Lower lobe of right lung (tissue), 2 donors: ENCODE measurements around the gene FUCA1. TPM values are rescaled to one million over a fixed set of nuclear protein-coding genes. Genes with fewer than 3 reads are reported as not detected.

Experiments used
- ATAC-seq, 2 donors: fragments of 200-7000 bp; cut with Tn5 transposase; one replicate each; pipeline ENCODE4 v1.9.1; 2020 to 2022; ENCODE audit warnings: mild to moderate bottlenecking in 2 of 2, moderate library complexity in 2 of 2
- DNase-seq: peaks from one replicate; pipeline ENCODE4 v3.0.0-alpha.2; 2020
- H3K27ac ChIP-seq: fragments of 200-600 bp; one replicate; pipeline ENCODE4 v1.8.0; 2022
- H3K27me3 ChIP-seq: fragments of 200-600 bp; one replicate; pipeline ENCODE4 v1.8.0; 2022; ENCODE audit warnings: low read depth
- H3K36me3 ChIP-seq: fragments of 200-600 bp; one replicate; pipeline ENCODE4 v1.8.0; 2022; ENCODE audit warnings: mild to moderate bottlenecking
- H3K4me1 ChIP-seq: fragments of 200-600 bp; one replicate; pipeline ENCODE4 v1.8.0; 2022
- H3K4me3 ChIP-seq: fragments of 200-600 bp; one replicate; pipeline ENCODE4 v1.8.0; 2022; ENCODE audit warnings: mild to moderate bottlenecking
- H3K9me3 ChIP-seq: fragments of 200-600 bp; one replicate; pipeline ENCODE4 v1.8.0; 2022
- CTCF ChIP-seq: fragments of 200-600 bp; IDR thresholded peaks from one replicate; pipeline ENCODE4 v1.8.0; 2022; ENCODE audit warnings: antibody characterized with exemption, mild to moderate bottlenecking
- intact Hi-C: fragments of 100-400 bp; cut with DNase I; formaldehyde crosslinking; loops from one replicate; pipeline ENCODE4 v1.11.0; 2022
- total RNA-seq: library from RNA; stranded (reverse); fragmentation: NEBNext Ultra II Directional; extraction: Animal tissue kit (Norgen Biotek cat#: 25700); gene quantifications from one replicate; pipeline ENCODE4 v1.2.1, GENCODE V29; 2021
- donor health status: DM: no; HTN: yes; CAD: no; lungs with severe emphysema.

The FUCA1 gene
- total RNA-seq, 1 donor from 2014 or later: 54.2 TPM

GRCh38 chr1:23798662-23799142 is 69.4 kb downstream of the FUCA1 start:
- ATAC-seq: no peak
- H3K36me3 ChIP-seq: peaks cover 48% of the 10 kb centered on the region
- no peak for TF ChIP-seq CTCF
- H3K4me1 ChIP-seq: peaks cover 34% of the 10 kb centered on the region
- intact Hi-C loops: no loop called here
- no peaks in the 10 kb centered on the region for H3K9me3 ChIP-seq
- DNase-seq: no peak
- no peaks in the 10 kb centered on the region for H3K27me3 ChIP-seq
- peak overlapping the region; percentile 94 for H3K4me3 ChIP-seq
- peak overlapping the region; percentile 99 for H3K27ac ChIP-seq

- Histone ChIP-seq H3K4me1 (peaks cover 43% of the 10 kb centered on the region), H3K4me3 (no peak overlapping the region), H3K27me3 (no peaks in the 10 kb centered on the region), H3K9me3 (no peaks in the 10 kb centered on the region), H3K27ac (no peak overlapping the region), H3K36me3 (peaks cover 55% of the 10 kb centered on the region)
- intact Hi-C loops: no loop called here
- no peak for TF ChIP-seq CTCF
- no peak for DNase-seq
- no peak for ATAC-seq
These were observed 70.3 kb downstream of the FUCA1 start for GRCh38 chr1:23797478-23798448.

GRCh38 chr1:23796466-23797271 is 71.4 kb downstream of the FUCA1 start:
- Histone ChIP-seq H3K4me1 (peaks cover 49% of the 10 kb centered on the region), H3K27ac (no peak overlapping the region), H3K4me3 (no peak overlapping the region), H3K36me3 (peaks cover 48% of the 10 kb centered on the region), H3K9me3 (no peaks in the 10 kb centered on the region), H3K27me3 (no peaks in the 10 kb centered on the region)
- intact Hi-C loops: no loop called here
- ATAC-seq (no peak), DNase-seq (no peak)
- no peak for TF ChIP-seq CTCF

- H3K4me3 ChIP-seq: no peak overlapping the region
- peaks cover 43% of the 10 kb centered on the region for H3K4me1 ChIP-seq
- TF ChIP-seq CTCF: no peak
- intact Hi-C loops: no loop called here
- H3K27me3 ChIP-seq: no peaks in the 10 kb centered on the region
- H3K27ac ChIP-seq: no peak overlapping the region
- no peak for DNase-seq
- peaks cover 48% of the 10 kb centered on the region for H3K36me3 ChIP-seq
- H3K9me3 ChIP-seq: no peaks in the 10 kb centered on the region
- no peak for ATAC-seq
These were observed 72.2 kb downstream of the FUCA1 start for GRCh38 chr1:23795676-23796465.

Other genes starting within 250 kb of the FUCA1 start
- 959 TPM for gene RPL11, start 176.5 kb downstream of the FUCA1 start, total RNA-seq
- gene ELOA, start 124.8 kb downstream of the FUCA1 start, total RNA-seq: 64.2 TPM
- 46.6 TPM for gene PITHD1, start 89.9 kb downstream of the FUCA1 start, total RNA-seq
- 44.2 TPM for gene LYPLA2, start 77.1 kb downstream of the FUCA1 start, total RNA-seq
- 49.8 TPM for gene GALE, start 67.5 kb downstream of the FUCA1 start, total RNA-seq
- 39.3 TPM for gene HMGCL, start 42.9 kb downstream of the FUCA1 start, total RNA-seq
- gene CNR2, start 45.1 kb upstream of the FUCA1 start, total RNA-seq: not detected
- gene PNRC2, start 91.5 kb upstream of the FUCA1 start, total RNA-seq: 111 TPM
- 93.7 TPM for gene SRSF10, start 112.0 kb upstream of the FUCA1 start, total RNA-seq
- 0.15 TPM for gene MYOM3, start 243.8 kb upstream of the FUCA1 start, total RNA-seq